Stomach (tissue), 4 donors: ENCODE results near the gene RPS18.

Source experiments
- CTCF ChIP-seq, 7 experiments: fragments of 450-650 bp in 4 of 7; fragments of 200-600 bp in 3 of 7; sonication (generic) in 3 of 7; IDR thresholded peaks; one replicate each; pipeline ENCODE4 v1.5.1; 2016 to 2019; ENCODE audit warnings: antibody characterized with exemption in 7 of 7, control low read depth in 2 of 7, mild to moderate bottlenecking in 1 of 7
- EP300 ChIP-seq: sonication (generic); formaldehyde crosslinking; IDR thresholded peaks from one replicate; pipeline ENCODE4 v1.6.1; 2017; ENCODE audit warnings: antibody characterized with exemption
- POLR2A ChIP-seq, 4 donors: fragments of 450-650 bp; IDR thresholded peaks; one replicate each; pipeline ENCODE4 v1.6.1; 2016; ENCODE audit warnings: antibody characterized with exemption in 4 of 4, control low read depth in 2 of 4, mild to moderate bottlenecking in 1 of 4, moderate library complexity in 1 of 4
- POLR2AphosphoS5 ChIP-seq, 3 donors: sonication (generic); formaldehyde crosslinking; IDR thresholded peaks; one replicate each; pipeline ENCODE4 v1.6.1; 2016; ENCODE audit warnings: antibody characterized with exemption in 3 of 3

- TF ChIP-seq CTCF (IDR thresholded peaks at IDR 0.05) (no peak), POLR2A (IDR thresholded peaks at IDR 0.05) (no peak), EP300 (no peak), POLR2AphosphoS5 (IDR thresholded peaks at IDR 0.05) (no peak)
Measured at GRCh38 chr6:33243476-33243875, 28.4 kb upstream of the RPS18 start.
